Endodermal cell (in vitro differentiated cells): ENCODE results near the gene SERPINB5. TPM values are rescaled to one million over a fixed set of nuclear protein-coding genes. Genes with fewer than 3 reads are reported as not detected.
A peak's percentile ranks its signal among the peaks of the same experiment; 100 is the strongest.

ENCODE experiments used
- DNase-seq: peaks from one replicate; pipeline ENCODE4 v3.0.0-alpha.2; 2017
- H3K27ac ChIP-seq: 2 replicates; pipeline ENCODE4 v1.5.1; 2013; ENCODE audit warnings: mild to moderate bottlenecking, low read depth, low read length, moderate library complexity
- H3K27me3 ChIP-seq: 2 replicates; pipeline ENCODE4 v1.6.1; 2013; ENCODE audit warnings: mild to moderate bottlenecking, low read length, moderate library complexity; ENCODE audit not compliant: insufficient read depth, control insufficient read depth, poor library complexity, severe bottlenecking
- H3K36me3 ChIP-seq: 2 replicates; pipeline ENCODE4 v1.7.0; 2013; ENCODE audit warnings: mild to moderate bottlenecking, low read length, moderate library complexity; ENCODE audit not compliant: control insufficient read depth, insufficient read depth
- H3K4me1 ChIP-seq: one replicate; pipeline ENCODE4 v1.7.0; 2013; ENCODE audit warnings: low read length; ENCODE audit not compliant: control insufficient read depth, insufficient read depth
- H3K4me3 ChIP-seq: 2 replicates; pipeline ENCODE4 v1.5.1; 2013; ENCODE audit warnings: mild to moderate bottlenecking, low read length, moderate library complexity
- H3K9ac ChIP-seq: 2 replicates; pipeline ENCODE4 v1.6.1; 2013; ENCODE audit warnings: mild to moderate bottlenecking, low read length, moderate library complexity; ENCODE audit not compliant: poor library complexity, severe bottlenecking; ENCODE audit errors: extremely low read depth
- H3K9me3 ChIP-seq: 2 replicates; pipeline ENCODE4 v1.6.1; 2013; ENCODE audit warnings: mild to moderate bottlenecking, low read length, moderate library complexity; ENCODE audit not compliant: control insufficient read depth
- H3K27ac Mint-ChIP-seq: 2 replicates; pipeline ENCODE4 v1.8.0; 2020; ENCODE audit warnings: mixed read lengths
- H3K27me3 Mint-ChIP-seq: 2 replicates; pipeline ENCODE4 v1.8.0; 2021; ENCODE audit warnings: mild to moderate bottlenecking, mixed read lengths; ENCODE audit not compliant: insufficient read depth
- H3K36me3 Mint-ChIP-seq: 2 replicates; pipeline ENCODE4 v1.8.0; 2020; ENCODE audit warnings: low read depth, mixed read lengths
- H3K4me1 Mint-ChIP-seq: 2 replicates; pipeline ENCODE4 v1.8.0; 2020; ENCODE audit warnings: mixed read lengths
- H3K4me3 Mint-ChIP-seq: 2 replicates; pipeline ENCODE4 v1.8.0; 2020; ENCODE audit warnings: mild to moderate bottlenecking, moderate library complexity, mixed read lengths
- H3K9me3 Mint-ChIP-seq: 2 replicates; pipeline ENCODE4 v1.8.0; 2020; ENCODE audit warnings: mild to moderate bottlenecking, mixed read lengths
- CTCF ChIP-seq: fragments of 200-600 bp; sonication (generic); conservative IDR thresholded peaks from 2 replicates; pipeline ENCODE4 v1.5.0; 2021; ENCODE audit warnings: antibody characterized with exemption, mild to moderate bottlenecking
- WGBS, 2 experiments: methylation state at CpG; one replicate each; pipeline versions ENCODE4 v1.1.5 to v1.1.7; 2013; ENCODE audit warnings: missing lambda C conversion rate in 2 of 2, mixed read lengths in 1 of 2; ENCODE audit not compliant: insufficient coverage in 1 of 2, insufficient read length in 1 of 2; 5-methylcytosine and 5-hydroxymethylcytosine counted together
- total RNA-seq, 2 donors: library from RNA; stranded (reverse); fragmentation: NEBNext Ultra II Directional in 1 of 2; extraction: Animal tissue kit (Norgen Biotek cat#: 25700) in 1 of 2; gene quantifications; 2 replicates in 1 of 2; 3 replicates in 1 of 2; pipeline ENCODE4 v1.2.1, GENCODE V29; 2021

Gene SERPINB5
- total RNA-seq, 2 donors from 2014 or later = 3.3 TPM; not detected in 1

GRCh38 chr18:63534615-63535014 is 57.9 kb downstream of the SERPINB5 start:
- no peaks in the 10 kb centered on the region for H3K9me3 ChIP-seq
- Mint-ChIP-seq H3K4me1 (no peaks in the 10 kb centered on the region), H3K27ac (no peak overlapping the region), H3K27me3 (no peaks in the 10 kb centered on the region), H3K36me3 (no peaks in the 10 kb centered on the region), H3K4me3 (no peak overlapping the region), H3K9me3 (no peaks in the 10 kb centered on the region)
- TF ChIP-seq CTCF = no peak
- DNase-seq = no peak
- no peaks in the 10 kb centered on the region for H3K36me3 ChIP-seq
- 85% methylated on average over 4 of the region's 4 CpGs; no CpG with 5 or more reads in 1 of the 2 experiments for WGBS, 2 experiments
- no peak overlapping the region for H3K4me3 ChIP-seq
- H3K27ac ChIP-seq = no peak overlapping the region
- H3K4me1 ChIP-seq = no peaks in the 10 kb centered on the region
- no peak overlapping the region for H3K9ac ChIP-seq
- H3K27me3 ChIP-seq = no peaks in the 10 kb centered on the region

- Mint-ChIP-seq H3K4me1 (peaks cover 1% of the 10 kb centered on the region), H3K27me3 (no peaks in the 10 kb centered on the region), H3K4me3 (no peak overlapping the region), H3K27ac (no peak overlapping the region), H3K9me3 (no peaks in the 10 kb centered on the region), H3K36me3 (no peaks in the 10 kb centered on the region)
- Histone ChIP-seq H3K9ac (no peak overlapping the region), H3K36me3 (no peaks in the 10 kb centered on the region), H3K9me3 (no peaks in the 10 kb centered on the region), H3K4me1 (no peaks in the 10 kb centered on the region), H3K4me3 (no peak overlapping the region), H3K27ac (peak overlapping the region; percentile 57), H3K27me3 (no peaks in the 10 kb centered on the region)
- no peak for DNase-seq
- no peak for TF ChIP-seq CTCF
- 85 to 100% methylated on average over 1 to 3 of the region's 3 CpGs for WGBS, 2 experiments
Observed at GRCh38 chr18:63539904-63540510, 63.2 kb downstream of the SERPINB5 start.

GRCh38 chr18:63542069-63542468 is 65.3 kb downstream of the SERPINB5 start, which contains the start of gene SERPINB12:
SERPINB12 (plus strand) TSS chr18:63542369; CDS start chr18:63556160, 13,791 bp downstream.
- Histone ChIP-seq H3K4me3 (no peak within 1 kb of the TSS), H3K36me3 (no peaks in the 10 kb centered on the region), H3K27ac (no peak within 1 kb of the TSS), H3K9me3 (no peaks in the 10 kb centered on the region), H3K27me3 (no peaks in the 10 kb centered on the region), H3K4me1 (no peaks in the 10 kb centered on the region), H3K9ac (no peak within 1 kb of the TSS)
- Mint-ChIP-seq H3K4me3 (no peak within 1 kb of the TSS), H3K27ac (no peak within 1 kb of the TSS), H3K27me3 (no peaks in the 10 kb centered on the region), H3K4me1 (peaks cover 7% of the 10 kb centered on the region), H3K9me3 (no peaks in the 10 kb centered on the region), H3K36me3 (no peaks in the 10 kb centered on the region)
- 60% methylated on average over 1 of the region's 1 CpG; no CpG with 5 or more reads in 1 of the 2 experiments for WGBS, 2 experiments
- DNase-seq = no peak
- TF ChIP-seq CTCF = no peak
